RWPE2 (cell line): ENCODE results near the gene VAV1.

Source experiments
- ATAC-seq: fragments of 200-7000 bp; cut with Tn5 transposase; 3 replicates; pipeline ENCODE4 v1.9.1; 2021; ENCODE audit warnings: low read depth
- DNase-seq: peaks from one replicate; pipeline ENCODE4 v3.0.0-alpha.2; 2020; ENCODE audit warnings: low spot score
- H3K27ac ChIP-seq: fragments of 450-650 bp; 2 replicates; pipeline ENCODE4 v1.5.1; 2017; ENCODE audit warnings: mild to moderate bottlenecking; ENCODE audit not compliant: poor library complexity, severe bottlenecking
- H3K27me3 ChIP-seq: fragments of 250-450 bp; sonication (Bioruptor Pico); 2 replicates; pipeline ENCODE4 v1.5.1; 2021; ENCODE audit warnings: mild to moderate bottlenecking, moderate library complexity; ENCODE audit not compliant: insufficient read depth, poor library complexity, severe bottlenecking
- H3K36me3 ChIP-seq: fragments of 250-450 bp; sonication (Bioruptor Pico); 2 replicates; pipeline ENCODE4 v1.5.1; 2020; ENCODE audit warnings: low read depth, mild to moderate bottlenecking, moderate library complexity
- H3K4me1 ChIP-seq: fragments of 250-450 bp; sonication (Bioruptor Pico); 2 replicates; pipeline ENCODE4 v1.5.1; 2021; ENCODE audit warnings: mild to moderate bottlenecking, moderate library complexity; ENCODE audit not compliant: insufficient read depth, poor library complexity, severe bottlenecking
- H3K4me3 ChIP-seq: fragments of 250-450 bp; sonication (Bioruptor Pico); 2 replicates; pipeline ENCODE4 v1.5.1; 2021; ENCODE audit warnings: mild to moderate bottlenecking, moderate library complexity; ENCODE audit not compliant: severe bottlenecking
- H3K9me3 ChIP-seq: fragments of 250-450 bp; sonication (Bioruptor Pico); 2 replicates; pipeline ENCODE4 v1.5.1; 2021; ENCODE audit warnings: mild to moderate bottlenecking, moderate library complexity; ENCODE audit not compliant: severe bottlenecking
- CTCF ChIP-seq: fragments of 450-650 bp; IDR thresholded peaks from one replicate; pipeline ENCODE4 v1.5.1; 2017; ENCODE audit warnings: mild to moderate bottlenecking, moderate library complexity; ENCODE audit not compliant: poor library complexity, severe bottlenecking

Gene VAV1

GRCh38 chr19:6873708-6874431 lies 101.4 kb downstream of the VAV1 start:
- ATAC-seq (no peak), DNase-seq (no peak)
- Histone ChIP-seq H3K9me3 (no peaks in the 10 kb centered on the region), H3K36me3 (no peaks in the 10 kb centered on the region), H3K4me3 (no peak overlapping the region), H3K27me3 (no peaks in the 10 kb centered on the region), H3K27ac (no peak overlapping the region), H3K4me1 (no peaks in the 10 kb centered on the region)
- TF ChIP-seq CTCF: no peak

DNA sequence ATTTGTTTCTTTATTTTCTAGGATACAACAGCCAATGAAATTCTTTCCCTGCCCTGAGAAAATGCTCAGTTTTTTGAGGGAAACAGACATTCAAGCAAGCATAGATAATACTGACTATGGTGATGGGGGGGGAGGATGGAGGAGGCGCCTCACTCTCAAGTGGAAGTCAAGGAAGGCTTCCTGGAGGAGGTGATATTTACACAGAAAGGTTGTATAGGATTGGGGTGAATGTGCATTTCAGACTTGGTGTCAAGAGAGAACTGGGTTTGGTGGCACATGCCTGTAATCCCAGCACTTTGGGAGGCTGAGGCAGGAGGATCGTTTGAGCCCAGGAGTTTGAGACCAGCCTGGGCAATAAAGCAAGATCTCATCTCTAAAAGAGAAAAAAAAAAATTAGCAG lies 102.7 kb downstream of the VAV1 start:
- ATAC-seq (no peak), DNase-seq (no peak)
- Histone ChIP-seq H3K4me3 (no peak overlapping the region), H3K36me3 (no peaks in the 10 kb centered on the region), H3K9me3 (no peaks in the 10 kb centered on the region), H3K27ac (no peak overlapping the region), H3K4me1 (no peaks in the 10 kb centered on the region), H3K27me3 (no peaks in the 10 kb centered on the region)
- no peak for TF ChIP-seq CTCF

- H3K4me3 ChIP-seq: no peak overlapping the region
- H3K27me3 ChIP-seq: no peaks in the 10 kb centered on the region
- no peaks in the 10 kb centered on the region for H3K4me1 ChIP-seq
- DNase-seq (no peak), ATAC-seq (no peak)
- no peaks in the 10 kb centered on the region for H3K36me3 ChIP-seq
- no peak overlapping the region for H3K27ac ChIP-seq
- H3K9me3 ChIP-seq: no peaks in the 10 kb centered on the region
- TF ChIP-seq CTCF: no peak
Measured at GRCh38 chr19:6876748-6877147, 104.2 kb downstream of the VAV1 start.

DNA sequence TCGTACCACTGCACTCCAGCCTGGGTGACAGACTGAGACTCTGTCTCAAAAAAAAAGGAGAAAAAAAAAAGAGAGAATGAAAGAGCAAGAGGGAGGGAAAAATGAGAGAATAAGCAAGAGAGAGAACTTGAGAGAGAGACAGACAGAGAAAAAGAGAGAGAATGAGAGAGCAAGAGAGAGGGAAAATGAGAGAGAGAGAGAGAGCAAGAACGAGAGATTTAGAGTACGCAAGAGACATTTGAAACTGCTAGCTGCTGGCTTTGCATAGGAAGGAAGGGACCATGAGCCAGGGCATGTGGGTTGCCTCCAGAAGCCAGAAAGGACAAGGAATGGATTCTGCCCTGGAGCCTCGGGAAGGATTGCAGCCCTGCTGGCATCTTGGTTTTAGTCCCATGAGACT lies 105.3 kb downstream of the VAV1 start:
- Histone ChIP-seq H3K4me3 (no peak overlapping the region), H3K27ac (no peak overlapping the region), H3K27me3 (no peaks in the 10 kb centered on the region), H3K4me1 (no peaks in the 10 kb centered on the region), H3K36me3 (no peaks in the 10 kb centered on the region), H3K9me3 (no peaks in the 10 kb centered on the region)
- DNase-seq: no peak
- no peak for ATAC-seq
- no peak for TF ChIP-seq CTCF

GRCh38 chr19:6886277-6886897 lies 113.9 kb downstream of the VAV1 start:
- TF ChIP-seq CTCF: no peak
- H3K4me3 ChIP-seq: no peak overlapping the region
- H3K27ac ChIP-seq: no peak overlapping the region
- DNase-seq (no peak), ATAC-seq (no peak)
- no peaks in the 10 kb centered on the region for H3K27me3 ChIP-seq
- H3K4me1 ChIP-seq: no peaks in the 10 kb centered on the region
- H3K36me3 ChIP-seq: no peaks in the 10 kb centered on the region
- H3K9me3 ChIP-seq: no peaks in the 10 kb centered on the region
